Articular chondrocyte of knee joint (primary cell): ENCODE data around the gene JPT1. TPM values are rescaled to one million over a fixed set of nuclear protein-coding genes. Genes with fewer than 3 reads are reported as not detected.

Experiments
- small RNA-seq: library from RNA; depleted of rRNA; stranded (forward); fragments of <200 nt; gene quantifications from one replicate; pipeline ENCODE3, GENCODE V24; 2012
- total RNA-seq: library from RNA; depleted of rRNA; stranded (reverse); fragments of >200 nt; gene quantifications from 2 replicates; pipeline ENCODE4 v1.2.3, GENCODE V29; 2012

Gene JPT1, protein sequence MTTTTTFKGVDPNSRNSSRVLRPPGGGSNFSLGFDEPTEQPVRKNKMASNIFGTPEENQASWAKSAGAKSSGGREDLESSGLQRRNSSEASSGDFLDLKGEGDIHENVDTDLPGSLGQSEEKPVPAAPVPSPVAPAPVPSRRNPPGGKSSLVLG
- 86.7 and 87.4 TPM in 2 replicates for total RNA-seq

DNA sequence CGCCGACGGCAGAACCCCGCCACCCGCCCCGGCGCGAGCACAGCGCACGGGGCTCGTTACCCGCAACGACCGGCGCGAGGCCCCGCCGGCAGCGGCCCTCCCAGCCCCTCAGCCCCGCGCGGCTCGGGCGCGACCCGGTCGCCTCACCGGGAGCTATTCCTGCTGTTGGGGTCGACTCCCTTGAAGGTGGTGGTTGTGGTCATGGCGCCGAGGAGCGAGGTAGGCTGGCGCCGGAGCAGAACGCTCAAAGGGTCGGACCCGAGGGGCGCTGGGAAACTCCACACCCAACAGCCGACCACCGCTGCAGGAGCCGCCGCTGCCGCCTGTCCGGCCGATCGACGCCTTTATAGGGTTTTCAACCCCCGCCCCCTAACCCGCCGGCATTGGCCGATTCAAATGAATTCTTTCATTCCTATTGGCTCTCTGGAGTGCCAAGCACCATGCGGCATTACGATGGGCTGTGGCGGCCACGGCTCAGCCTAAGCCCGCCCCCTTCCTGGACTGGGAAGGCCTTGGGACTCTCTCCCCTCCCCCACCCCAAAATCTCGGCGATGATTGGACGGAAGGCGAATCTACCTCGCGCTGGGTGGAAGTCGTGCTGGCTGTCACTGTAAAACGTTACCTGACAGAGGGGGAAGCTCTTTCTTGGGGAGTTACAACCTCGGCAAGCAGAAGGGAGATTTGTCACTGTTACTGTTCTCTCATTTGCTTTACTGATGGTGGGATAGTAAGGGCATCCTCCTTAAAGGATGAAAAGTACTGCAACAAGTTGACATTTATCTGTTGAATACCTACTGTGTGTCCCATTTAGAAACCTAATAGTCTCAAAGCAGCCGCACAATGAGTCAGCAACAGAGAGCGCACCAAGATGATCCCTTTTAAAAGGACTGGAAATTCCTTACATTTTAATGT is at the start of gene JPT1:
TSS of gene JPT1 (minus strand) at position 318 of the 912 bp plus-strand sequence. CDS start at position 203, 115 bp downstream.

DNA sequence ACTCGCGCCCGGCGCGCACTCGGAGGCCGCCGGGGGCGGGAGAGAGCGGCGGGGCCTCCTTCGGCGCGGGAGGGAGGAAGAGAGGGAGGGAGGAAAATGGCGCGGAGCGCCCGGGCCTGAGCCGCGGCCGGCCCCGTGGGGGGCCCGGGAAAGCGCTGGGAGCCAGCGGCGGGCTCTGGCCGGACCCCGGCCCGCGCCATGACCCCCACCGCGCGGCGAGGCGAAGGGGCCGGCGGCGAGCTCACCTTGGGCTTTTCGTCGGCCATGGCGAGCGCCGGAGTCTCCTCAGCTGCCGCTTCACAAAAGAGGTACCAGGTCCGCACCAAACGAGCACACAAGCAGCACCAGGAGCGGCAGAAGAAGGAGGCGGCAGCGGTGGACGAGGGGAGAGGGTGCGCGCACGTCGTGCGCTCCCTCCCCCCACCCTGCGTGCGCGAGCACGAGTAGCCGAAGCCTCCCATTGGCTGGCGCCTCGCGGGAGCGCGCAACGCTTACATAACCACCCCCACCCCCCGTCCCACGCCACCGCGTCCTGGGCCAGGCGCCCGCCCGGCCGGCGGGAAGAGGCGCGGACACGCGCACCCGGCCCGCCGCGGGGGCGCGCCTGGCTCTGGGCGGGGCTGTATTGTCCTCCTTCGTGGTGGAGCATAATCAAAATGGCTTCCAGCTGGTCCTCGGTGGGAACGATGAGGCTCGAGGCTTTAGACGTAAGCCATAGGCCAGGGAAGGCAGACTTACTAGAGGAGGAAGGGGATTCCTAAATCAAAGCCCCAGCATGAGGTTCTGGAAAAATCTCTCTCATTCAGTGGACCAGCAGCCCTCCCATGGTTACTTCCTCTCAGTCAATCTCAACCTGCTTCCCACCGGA is 28.5 kb upstream of the JPT1 start, which contains the start of gene SUMO2:
TSS of gene SUMO2 (minus strand) at position 391 of the 868 bp plus-strand sequence. CDS start at position 266, 125 bp downstream.

DNA sequence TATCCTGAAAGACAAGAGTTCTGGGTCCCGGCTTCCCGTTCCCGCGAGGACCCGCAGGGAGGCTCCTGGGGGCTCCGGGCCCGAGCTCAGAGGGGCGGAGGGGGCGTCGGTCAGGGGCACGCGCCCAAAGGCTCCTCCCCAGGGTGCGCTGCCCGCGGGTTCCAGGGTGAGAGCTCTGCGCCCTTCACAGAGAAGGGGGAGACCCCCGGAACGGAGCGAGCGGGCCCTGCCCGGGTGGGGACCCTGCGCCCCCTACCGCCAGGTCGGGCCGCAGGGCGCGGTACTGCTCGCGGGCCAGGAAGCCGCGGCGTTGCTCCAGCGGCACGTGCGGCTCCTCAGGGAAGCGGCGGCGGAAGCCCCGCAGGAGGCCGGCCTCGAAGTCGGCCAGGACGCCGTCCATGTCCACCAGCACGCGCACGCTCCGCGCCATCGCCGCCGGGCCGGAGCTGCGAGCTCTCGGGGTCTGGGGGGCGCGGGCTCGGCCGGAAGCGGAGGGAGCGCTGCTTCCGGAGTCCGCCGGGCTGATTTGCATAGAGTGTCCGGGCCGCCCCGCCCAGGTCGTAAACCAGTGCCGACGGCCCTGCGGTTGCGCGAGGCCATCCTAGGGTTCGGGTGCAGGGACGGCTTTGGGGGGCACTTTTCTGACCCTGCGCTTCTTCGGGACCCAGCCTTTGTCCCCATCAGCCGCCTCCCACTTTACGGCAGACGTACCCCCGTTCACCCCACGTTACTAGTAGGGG is 22.9 kb downstream of the JPT1 start, which contains the start of gene NT5C:
TSS of gene NT5C (minus strand) at position 465 of the 740 bp plus-strand sequence. CDS start at position 430, 35 bp downstream.

DNA sequence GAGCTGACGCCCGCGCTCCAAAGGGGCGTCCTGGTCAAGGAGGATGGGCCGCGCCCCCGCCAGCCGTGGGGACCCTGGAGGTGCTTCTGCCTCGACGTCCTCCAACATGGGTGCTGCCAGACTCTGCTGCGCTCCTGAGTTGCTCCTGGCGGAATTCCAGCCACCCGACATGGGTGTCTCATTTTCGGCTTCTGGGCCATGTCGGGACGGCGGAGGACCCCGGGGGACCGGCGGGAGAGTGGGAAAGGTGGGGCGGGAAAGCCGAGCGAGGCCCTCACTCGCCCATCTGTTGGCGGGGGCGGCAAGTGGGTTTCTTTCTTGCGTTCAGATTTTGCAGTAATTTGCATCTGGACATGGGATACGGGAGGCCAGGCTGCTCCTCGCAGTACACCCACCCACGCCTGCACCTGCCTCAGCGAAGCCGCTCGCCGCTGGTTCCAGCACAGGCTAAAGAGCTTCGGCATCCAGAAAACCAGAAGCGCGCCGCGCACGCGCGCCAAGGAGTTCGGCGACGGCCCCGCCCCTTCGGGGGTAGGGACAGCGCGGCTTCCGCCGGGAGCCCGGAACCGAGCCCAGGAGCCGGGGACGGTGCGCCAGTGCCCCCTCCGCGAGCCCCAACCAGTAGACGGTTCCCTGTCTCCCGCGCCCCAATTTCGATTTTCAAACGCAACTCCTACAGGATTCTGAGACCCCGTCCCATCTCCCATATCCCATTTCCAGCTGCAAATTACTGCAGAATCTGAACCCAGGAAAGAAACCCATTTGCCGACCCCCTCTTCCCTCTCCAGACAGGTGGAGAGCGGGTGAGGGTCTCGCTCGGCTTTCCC is 44.7 kb downstream of the JPT1 start, which contains the start of gene ARMC7:
TSS of gene ARMC7 (plus strand) at position 563 of the 827 bp plus-strand sequence. CDS start 320 bp downstream, outside the sequence.

DNA sequence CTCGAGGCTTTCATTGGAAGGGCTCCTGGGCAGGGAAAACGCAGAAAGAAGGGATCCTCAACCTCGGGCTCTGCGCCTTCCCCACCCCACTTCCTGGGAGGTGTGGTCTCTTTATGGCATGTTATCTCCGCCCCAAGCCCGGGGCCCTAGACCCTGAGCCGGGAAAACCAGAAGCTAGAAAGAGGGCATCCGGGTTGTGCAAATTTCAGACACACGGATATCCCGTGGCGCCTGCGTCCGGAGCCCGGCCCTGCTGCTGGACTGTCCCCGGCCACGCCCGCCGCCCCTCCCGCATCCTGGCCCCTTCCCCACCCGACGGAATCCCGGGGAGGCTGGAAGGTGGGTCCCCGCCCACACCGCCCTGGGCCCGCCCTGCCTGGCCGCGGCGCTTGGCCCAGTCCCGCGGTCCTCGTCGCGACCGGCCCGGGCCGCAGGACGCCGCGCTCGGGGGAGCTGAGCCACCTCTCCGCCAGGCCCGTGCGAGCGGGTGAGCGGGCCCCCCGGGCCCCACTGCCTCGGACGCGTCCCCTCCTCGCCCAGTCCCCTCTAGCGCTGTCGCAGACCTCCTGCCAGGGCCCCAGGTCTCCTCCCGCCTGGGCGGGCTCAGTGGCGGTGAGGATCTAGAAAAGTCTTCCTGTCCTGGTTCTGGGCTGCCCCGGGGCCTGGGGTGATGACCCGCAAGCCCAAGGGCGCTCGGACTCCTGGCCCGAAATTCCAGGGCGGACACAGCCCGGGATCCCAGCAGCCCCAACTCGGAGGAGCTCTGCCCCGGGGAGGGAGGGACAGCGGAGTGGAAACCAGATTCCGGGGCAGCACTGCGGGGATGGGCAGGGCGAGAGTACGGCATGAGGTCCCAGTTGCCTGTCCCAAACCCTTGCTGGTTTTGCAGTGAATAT is 66.5 kb downstream of the JPT1 start, which contains the start of gene SLC16A5:
TSS of gene SLC16A5 (plus strand) at position 397 of the 896 bp plus-strand sequence. CDS start 5,683 bp downstream, outside the sequence.

Small RNAs within 50 kb of the gene (small RNA-seq; reads per million reads assigned to genes)
- not detected for gene RF00019

Other genes starting within 250 kb of the JPT1 start
- gene USH1G, start 231.3 kb downstream of the JPT1 start, total RNA-seq, result not detected in 2 replicates
- gene OTOP2, start 230.2 kb downstream of the JPT1 start, total RNA-seq, result not detected in 2 replicates
- not detected in 2 replicates for gene OTOP3, start 218.6 kb downstream of the JPT1 start, total RNA-seq
- gene HID1, start 181.8 kb downstream of the JPT1 start, total RNA-seq, result 0.32 TPM in 1 of 2 replicates, not detected in the other
- 15.2 and 15.7 TPM in 2 replicates for gene CDR2L, start 166.9 kb downstream of the JPT1 start, total RNA-seq
- 25.7 and 35.7 TPM in 2 replicates for gene MRPL58, start 141.8 kb downstream of the JPT1 start, total RNA-seq
- 415 and 418 TPM in 2 replicates for gene ATP5PD, start 107.5 kb downstream of the JPT1 start, total RNA-seq
- 26.9 and 29.1 TPM in 2 replicates for gene KCTD2, start 107.3 kb downstream of the JPT1 start, total RNA-seq
- 14.6 and 15.5 TPM in 2 replicates for gene SLC16A5, start 66.6 kb downstream of the JPT1 start, total RNA-seq
- gene ARMC7, start 44.5 kb downstream of the JPT1 start, total RNA-seq, result 3.3 and 4.1 TPM in 2 replicates
- 35.3 and 51.9 TPM in 2 replicates for gene NT5C, start 22.8 kb downstream of the JPT1 start, total RNA-seq
- 104 and 119 TPM in 2 replicates for gene SUMO2, start 28.4 kb upstream of the JPT1 start, total RNA-seq
- gene NUP85, start 51.2 kb upstream of the JPT1 start, total RNA-seq, result 23.7 and 24.1 TPM in 2 replicates
- 11.9 and 15.3 TPM in 2 replicates for gene GGA3, start 107.1 kb upstream of the JPT1 start, total RNA-seq
- 35.3 and 35.4 TPM in 2 replicates for gene MRPS7, start 107.4 kb upstream of the JPT1 start, total RNA-seq
- gene MIF4GD, start 116.7 kb upstream of the JPT1 start, total RNA-seq, result 6.2 and 8.0 TPM in 2 replicates
- gene SLC25A19, start 134.9 kb upstream of the JPT1 start, total RNA-seq, result 3.5 and 5.0 TPM in 2 replicates